Epidermal melanocyte (primary cell): ENCODE results near the gene HERC6.
"Not testable (repeated sequence)": the region's sequence is repeated elsewhere in the genome, so short reads cannot be mapped to it uniquely, and the experiment has no call there.

Source experiments
- DNase-seq: peaks from one replicate; pipeline ENCODE4 v3.0.0; 2011; ENCODE audit warnings: low spot score; ENCODE audit not compliant: insufficient read length

HERC6 gene

DNA sequence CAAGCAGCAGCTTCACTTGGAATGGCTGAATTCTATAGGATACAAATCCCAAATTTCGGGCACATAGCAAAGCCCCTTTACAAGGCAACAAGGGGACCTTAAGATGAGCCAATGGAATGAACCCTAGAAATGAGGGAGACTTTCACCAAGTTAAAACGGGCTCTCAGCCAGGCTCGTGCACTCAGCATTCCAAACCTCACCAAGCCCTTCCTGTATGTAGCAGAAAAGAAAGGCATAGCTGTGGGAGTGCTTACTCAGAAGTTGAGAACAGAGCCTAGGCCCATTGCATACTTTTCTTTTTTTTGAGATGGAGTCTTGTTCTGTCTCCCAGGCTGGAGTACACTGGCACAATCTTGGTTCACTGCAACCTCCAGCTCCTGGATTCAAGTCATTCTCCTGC is 67.5 kb downstream of the HERC6 start:
- DNase-seq, result no peak

GRCh38 chr4:88447371-88448095 is 68.9 kb downstream of the HERC6 start:
- DNase-seq, result no peak

DNA sequence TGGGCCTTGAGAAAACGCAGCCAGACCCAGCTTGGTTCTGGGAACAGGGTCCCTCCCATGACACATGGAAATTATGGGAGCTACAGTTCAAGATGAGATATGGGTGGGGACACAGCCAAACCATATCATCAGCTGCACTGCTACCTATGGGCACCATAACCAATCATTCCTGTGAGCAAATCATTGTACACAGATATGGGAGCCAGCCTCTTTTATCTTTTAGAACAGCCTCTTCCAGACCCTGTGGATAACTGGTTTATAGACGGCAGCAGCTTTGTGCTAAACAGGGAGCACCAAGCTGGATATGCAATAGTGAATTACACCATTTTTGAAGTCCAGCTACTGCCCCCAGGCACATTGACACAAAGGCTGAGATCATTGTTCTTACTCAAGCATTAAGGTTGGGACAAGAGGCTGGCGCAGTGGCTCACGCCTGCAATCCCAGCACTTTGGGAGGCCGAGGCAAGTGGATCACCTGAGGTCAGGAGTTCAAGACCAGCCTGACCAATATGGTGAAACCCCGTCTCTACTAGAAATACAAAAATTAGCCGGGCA is 69.6 kb downstream of the HERC6 start:
- DNase-seq, result not testable (repeated sequence)

DNA sequence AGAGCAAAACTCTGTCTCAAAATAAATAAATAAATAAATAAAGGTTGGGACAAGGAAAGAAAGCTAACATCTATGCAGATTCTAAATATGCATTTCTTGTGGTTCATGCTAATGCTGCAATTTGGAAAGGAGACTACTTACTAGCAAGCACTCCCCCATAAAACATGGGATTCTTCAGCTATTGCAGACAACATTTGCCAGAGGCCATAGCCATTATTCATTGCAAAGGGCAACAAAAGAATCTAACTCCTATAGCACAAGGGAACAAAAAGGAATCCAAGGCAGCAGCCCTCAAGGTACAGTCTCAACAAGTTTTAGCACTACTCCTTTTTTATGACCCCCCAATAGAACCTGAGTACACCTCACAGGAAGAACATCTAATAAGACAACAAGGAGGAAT is 70.2 kb downstream of the HERC6 start:
- no peak for DNase-seq

- no peak for DNase-seq
Observed at GRCh38 chr4:88449290-88449689, 70.6 kb downstream of the HERC6 start.

GRCh38 chr4:88451205-88451604 is 72.6 kb downstream of the HERC6 start:
- no peak for DNase-seq

GRCh38 chr4:88452912-88453311 is 74.3 kb downstream of the HERC6 start:
- no peak for DNase-seq

- DNase-seq, result peak; percentile 90
Observed at GRCh38 chr4:88456670-88457306, 78.1 kb downstream of the HERC6 start, which contains the start of gene HERC5. Gene HERC5, plus strand, starts transcription at chr4:88457119. Its CDS starts 151 bp downstream, at chr4:88457270.

DNA sequence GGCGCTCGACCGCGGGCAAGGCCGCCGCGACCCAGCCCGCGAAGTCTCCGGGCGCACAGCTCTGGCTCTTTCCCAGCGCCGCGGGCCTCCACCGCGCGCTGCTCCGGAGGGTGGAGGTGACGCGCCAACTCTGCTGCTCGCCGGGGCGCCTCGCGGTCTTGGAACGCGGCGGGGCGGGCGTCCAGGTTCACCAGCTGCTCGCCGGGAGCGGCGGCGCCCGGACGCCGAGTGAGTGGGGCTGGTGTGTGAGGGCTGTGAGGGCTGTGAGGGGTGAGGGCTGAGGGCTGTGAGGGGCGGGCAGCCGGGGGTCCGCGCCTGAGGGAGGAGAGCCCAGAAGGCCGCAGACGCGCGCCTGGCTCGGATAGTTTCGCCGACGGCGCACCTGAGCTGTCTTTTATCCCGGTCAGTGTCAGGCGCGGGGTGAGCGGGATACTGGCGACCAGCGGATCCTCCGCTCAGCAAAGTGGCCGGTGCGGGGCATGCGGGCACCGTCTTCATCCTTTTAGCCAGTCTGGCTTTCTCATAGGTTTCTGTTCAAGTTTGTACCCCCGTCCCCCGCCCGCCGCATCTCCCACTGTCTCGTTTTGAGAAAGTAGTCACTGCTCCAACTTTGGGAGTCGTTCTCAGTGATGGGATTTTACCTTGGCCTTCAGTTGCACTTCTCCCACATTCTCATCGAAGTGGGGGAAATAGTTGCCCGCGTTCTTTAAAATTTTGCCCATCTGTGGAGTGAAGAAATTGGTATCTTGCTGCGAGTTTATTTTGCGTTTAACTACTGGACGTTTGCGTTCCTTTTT is 78.9 kb downstream of the HERC6 start:
- DNase-seq, result no peak

- DNase-seq, result no peak
Observed at GRCh38 chr4:88458104-88458740, 79.6 kb downstream of the HERC6 start.

- no peak for DNase-seq
Observed at GRCh38 chr4:88465653-88466192, 87.1 kb downstream of the HERC6 start.

DNA sequence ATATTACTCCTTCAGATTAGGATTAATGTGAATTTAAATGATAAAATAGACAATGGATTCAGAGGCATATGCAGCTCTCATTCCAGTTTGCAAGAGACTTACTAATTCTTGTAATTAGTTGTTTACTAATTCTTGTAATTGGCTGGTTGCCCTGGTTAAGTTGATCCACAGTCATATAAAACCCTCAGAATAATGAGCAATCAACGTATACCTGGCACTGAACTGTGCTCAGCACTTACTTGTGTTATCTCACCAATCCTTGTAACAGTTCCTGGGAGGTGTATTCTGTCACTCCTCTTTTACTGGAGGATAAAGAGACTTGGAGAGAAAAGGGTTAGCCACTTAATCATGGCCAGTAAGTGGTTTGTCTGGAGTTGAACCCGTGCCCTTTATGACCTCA is 88.7 kb downstream of the HERC6 start:
- DNase-seq, result no peak

GRCh38 chr4:88477229-88477860 is 98.7 kb downstream of the HERC6 start:
- DNase-seq, result no peak

DNA sequence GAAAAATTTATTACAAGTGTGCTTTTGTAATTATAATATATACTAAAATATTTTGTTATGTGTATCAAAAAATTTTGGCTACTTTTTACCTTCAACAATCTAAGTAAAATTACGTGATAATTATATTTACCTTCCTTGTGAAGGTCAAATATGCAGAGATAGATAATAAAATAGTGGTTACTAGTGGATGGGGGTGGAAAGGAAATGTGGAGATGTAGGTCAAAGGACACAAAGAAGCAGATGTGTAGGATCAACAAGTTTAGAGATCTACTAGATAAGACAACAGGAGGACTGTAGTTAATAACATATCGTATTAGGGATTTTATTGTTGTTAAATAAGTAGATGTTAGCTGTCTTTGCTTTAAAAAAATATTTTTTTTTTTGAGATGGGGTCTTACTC is 99.6 kb downstream of the HERC6 start:
- DNase-seq, result no peak

DNA sequence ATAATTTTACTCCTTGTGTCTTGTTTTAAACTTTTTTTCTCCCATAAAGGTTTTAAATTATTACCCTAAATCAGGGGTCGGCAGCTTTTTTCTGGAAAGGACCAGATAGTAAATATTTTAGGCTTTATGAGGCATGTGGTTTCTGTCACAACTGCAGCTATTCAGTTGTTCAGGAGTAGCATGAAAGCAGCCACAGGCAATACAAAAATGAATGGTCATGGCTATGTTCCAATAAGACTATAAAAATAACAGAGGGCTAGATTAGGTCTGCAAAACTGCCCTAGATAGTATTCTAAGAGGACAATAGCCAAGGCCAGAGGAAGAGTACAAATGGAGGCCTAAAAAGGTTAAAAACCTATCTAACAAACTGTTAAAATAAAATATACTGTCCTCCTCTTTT is 102.9 kb downstream of the HERC6 start:
- peak; percentile 63 for DNase-seq

DNA sequence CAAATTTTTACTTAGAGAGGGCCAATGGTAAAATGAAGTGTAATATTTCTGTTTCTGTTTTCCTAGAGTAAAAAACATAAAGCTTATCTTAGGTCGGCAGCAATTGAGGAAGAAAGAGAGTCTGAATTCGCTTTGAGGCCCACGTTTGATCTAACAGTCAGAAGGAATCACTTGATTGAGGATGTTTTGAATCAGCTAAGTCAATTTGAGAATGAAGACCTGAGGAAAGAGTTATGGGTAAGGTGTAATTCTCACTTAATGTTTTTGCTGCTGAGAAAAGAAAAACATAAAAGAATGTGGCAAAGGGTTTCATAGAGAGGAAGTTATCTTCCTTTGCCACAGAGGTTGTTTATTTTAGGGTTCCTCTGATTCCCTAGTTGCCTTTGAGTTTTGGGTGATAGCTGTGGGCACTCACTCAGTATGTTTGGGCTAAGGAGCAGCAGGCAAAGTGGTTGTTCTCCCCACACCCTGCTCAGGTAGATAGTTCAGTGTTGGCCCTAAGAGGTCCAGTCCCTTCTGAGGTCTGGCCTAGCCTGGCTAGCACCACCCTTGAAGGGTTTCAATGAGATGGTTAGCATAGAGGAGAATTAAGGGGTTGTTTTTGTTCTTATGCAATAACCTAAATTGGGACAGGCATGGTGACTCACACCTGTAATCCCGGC is 110.6 kb downstream of the HERC6 start:
- no peak for DNase-seq
